Type B pancreatic cell (in vitro differentiated cells): ENCODE measurements around the gene MMAA. TPM values are rescaled to one million over a fixed set of nuclear protein-coding genes. Genes with fewer than 3 reads are reported as not detected.

Experiments
- DNase-seq: peaks from one replicate; pipeline ENCODE4 v3.0.0; 2021; ENCODE audit warnings: mixed read lengths; ENCODE audit not compliant: unreplicated experiment; ENCODE audit errors: extremely low spot score
- H3K27ac Mint-ChIP-seq: 2 replicates; pipeline ENCODE4 v1.8.0; 2021; ENCODE audit warnings: mild to moderate bottlenecking, mixed read lengths
- H3K27me3 Mint-ChIP-seq: 2 replicates; pipeline ENCODE4 v1.8.0; 2021; ENCODE audit warnings: mixed read lengths
- H3K36me3 Mint-ChIP-seq: 2 replicates; pipeline ENCODE4 v1.8.0; 2021; ENCODE audit warnings: mixed read lengths
- H3K4me1 Mint-ChIP-seq: one replicate; pipeline ENCODE4 v1.8.0; 2021; ENCODE audit warnings: mixed read lengths; ENCODE audit not compliant: unreplicated experiment
- H3K4me3 Mint-ChIP-seq: 2 replicates; pipeline ENCODE4 v1.8.0; 2021; ENCODE audit warnings: mild to moderate bottlenecking, mixed read lengths
- H3K9me3 Mint-ChIP-seq: 2 replicates; pipeline ENCODE4 v1.8.0; 2021; ENCODE audit warnings: mixed read lengths
- total RNA-seq: library from RNA; stranded (reverse); gene quantifications from 2 replicates; pipeline ENCODE4 v1.2.1, GENCODE V29; 2021; ENCODE audit warnings: low replicate concordance
- TF ChIP-seq, protein P1 (sequence below): fragments of 200-600 bp; sonication (generic); conservative IDR thresholded peaks from 2 replicates; pipeline ENCODE4 v1.5.0; 2021; ENCODE audit warnings: antibody characterized with exemption, mild to moderate bottlenecking

The MMAA gene
- total RNA-seq, 1 donor from 2014 or later, result 10.4 TPM

GRCh38 chr4:145709336-145709735 lies 90.2 kb downstream of the MMAA start:
- H3K27ac Mint-ChIP-seq, result peak overlapping the region; percentile 26
- H3K4me1 Mint-ChIP-seq, result peaks cover 9% of the 10 kb centered on the region
- H3K9me3 Mint-ChIP-seq, result peaks cover 9% of the 10 kb centered on the region
- H3K4me3 Mint-ChIP-seq, result peak overlapping the region; percentile 17
- no peaks in the 10 kb centered on the region for H3K36me3 Mint-ChIP-seq
- H3K27me3 Mint-ChIP-seq, result no peaks in the 10 kb centered on the region
- TF ChIP-seq, protein P1, sequence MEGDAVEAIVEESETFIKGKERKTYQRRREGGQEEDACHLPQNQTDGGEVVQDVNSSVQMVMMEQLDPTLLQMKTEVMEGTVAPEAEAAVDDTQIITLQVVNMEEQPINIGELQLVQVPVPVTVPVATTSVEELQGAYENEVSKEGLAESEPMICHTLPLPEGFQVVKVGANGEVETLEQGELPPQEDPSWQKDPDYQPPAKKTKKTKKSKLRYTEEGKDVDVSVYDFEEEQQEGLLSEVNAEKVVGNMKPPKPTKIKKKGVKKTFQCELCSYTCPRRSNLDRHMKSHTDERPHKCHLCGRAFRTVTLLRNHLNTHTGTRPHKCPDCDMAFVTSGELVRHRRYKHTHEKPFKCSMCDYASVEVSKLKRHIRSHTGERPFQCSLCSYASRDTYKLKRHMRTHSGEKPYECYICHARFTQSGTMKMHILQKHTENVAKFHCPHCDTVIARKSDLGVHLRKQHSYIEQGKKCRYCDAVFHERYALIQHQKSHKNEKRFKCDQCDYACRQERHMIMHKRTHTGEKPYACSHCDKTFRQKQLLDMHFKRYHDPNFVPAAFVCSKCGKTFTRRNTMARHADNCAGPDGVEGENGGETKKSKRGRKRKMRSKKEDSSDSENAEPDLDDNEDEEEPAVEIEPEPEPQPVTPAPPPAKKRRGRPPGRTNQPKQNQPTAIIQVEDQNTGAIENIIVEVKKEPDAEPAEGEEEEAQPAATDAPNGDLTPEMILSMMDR, result no peak
- no peak for DNase-seq

Other genes starting within 250 kb of the MMAA start
- 32.0 and 41.7 TPM in 2 replicates for gene SMAD1, start 137.5 kb upstream of the MMAA start, total RNA-seq
- not detected in 2 replicates for gene C4orf51, start 60.8 kb downstream of the MMAA start, total RNA-seq